Fibroblast of lung (primary cell): ENCODE measurements around the gene SLC2A14. TPM values are rescaled to one million over a fixed set of nuclear protein-coding genes. Genes with fewer than 3 reads are reported as not detected.
"Not testable (repeated sequence)": the region's sequence is repeated elsewhere in the genome, so short reads cannot be mapped to it uniquely, and the experiment has no call there.

Experiments used
- DNase-seq, 2 donors: peaks; one replicate each; pipeline versions ENCODE4 v3.0.0 to v3.0.0-alpha.2; 2010; ENCODE audit warnings: low read depth in 2 of 2
- H2AFZ ChIP-seq: 2 replicates; pipeline ENCODE4 v1.5.1; 2012; ENCODE audit warnings: low read length, control low read depth, inconsistent platforms
- H3K27ac ChIP-seq: 2 replicates; pipeline ENCODE4 v1.5.1; 2011; ENCODE audit warnings: low read length, control low read depth; ENCODE audit not compliant: insufficient read depth
- H3K27me3 ChIP-seq: 2 replicates; pipeline ENCODE4 v1.5.1; 2011; ENCODE audit warnings: mild to moderate bottlenecking, low read length; ENCODE audit not compliant: control insufficient read depth, insufficient read depth
- H3K36me3 ChIP-seq: 2 replicates; pipeline ENCODE4 v1.5.1; 2011; ENCODE audit warnings: low read length; ENCODE audit not compliant: control insufficient read depth, insufficient read depth
- H3K4me1 ChIP-seq: 2 replicates; pipeline ENCODE4 v1.5.1; 2011; ENCODE audit warnings: low read length; ENCODE audit not compliant: control insufficient read depth, insufficient read depth; ENCODE audit errors: extremely low read depth
- H3K4me2 ChIP-seq: 2 replicates; pipeline ENCODE4 v1.5.1; 2011; ENCODE audit warnings: low read length, control low read depth; ENCODE audit not compliant: insufficient read depth; ENCODE audit errors: extremely low read depth
- H3K4me3 ChIP-seq, 4 experiments: fragments of 200-600 bp in 1 of 4; sonication (generic) in 1 of 4; replicated peaks in 1 of 4; 2 replicates each; pipeline ENCODE4 v1.5.1; 2011 to 2016; ENCODE audit warnings: low read length in 4 of 4, low read depth in 3 of 4, mild to moderate bottlenecking in 3 of 4, control low read depth in 2 of 4, inconsistent platforms in 1 of 4, mixed read lengths in 1 of 4; ENCODE audit not compliant: insufficient read depth in 1 of 4; ENCODE audit errors: control extremely low read depth in 1 of 4
- H3K79me2 ChIP-seq: 2 replicates; pipeline ENCODE4 v1.5.1; 2012; ENCODE audit warnings: mild to moderate bottlenecking, low read length, inconsistent platforms; ENCODE audit not compliant: control insufficient read depth, insufficient read depth
- H3K9ac ChIP-seq: 2 replicates; pipeline ENCODE4 v1.5.1; 2011; ENCODE audit warnings: mild to moderate bottlenecking, low read length, control low read depth; ENCODE audit not compliant: insufficient read depth
- H3K9me3 ChIP-seq: 2 replicates; pipeline ENCODE4 v1.5.1; 2012; ENCODE audit warnings: low read depth, low read length; ENCODE audit not compliant: control insufficient read depth, insufficient read depth
- H4K20me1 ChIP-seq: 2 replicates; pipeline ENCODE4 v1.5.1; 2011; ENCODE audit warnings: low read length; ENCODE audit not compliant: control insufficient read depth, insufficient read depth; ENCODE audit errors: extremely low read depth
- EZH2 ChIP-seq: IDR thresholded peaks from 2 replicates; pipeline ENCODE4 v1.5.1; 2012; ENCODE audit warnings: low read length, control low read depth, mild to moderate bottlenecking; ENCODE audit errors: missing control alignments
- polyA plus RNA-seq, 2 donors: library from polyadenylated mRNA; depleted of rRNA in 1 of 2; stranded (reverse) in 1 of 2; unstranded in 1 of 2; fragments of >200 nt; gene quantifications; 2 replicates each; pipeline ENCODE4 v1.2.1, GENCODE V29; 2011 to 2012; ENCODE audit warnings: missing spikeins in 1 of 2
- total RNA-seq: library from RNA; depleted of rRNA; stranded (reverse); fragments of >200 nt; gene quantifications from 2 replicates; pipeline ENCODE4 v1.2.1, GENCODE V29; 2014
- TF ChIP-seq, protein P1 (sequence below), 2 donors: IDR thresholded peaks in 1 of 2; conservative IDR thresholded peaks in 1 of 2; 1 replicate in 1 of 2; 2 replicates in 1 of 2; pipeline ENCODE4 v1.5.1; 2011 to 2012; ENCODE audit warnings: low read length in 2 of 2, control low read depth in 1 of 2, inconsistent platforms in 1 of 2, low read depth in 1 of 2, mild to moderate bottlenecking in 1 of 2

SLC2A14 gene
- total and polyA plus RNA-seq, 2 donors (not counting 1 experiment from before 2014, with no cell fraction given): 0.07 to 0.17 TPM

- not testable (repeated sequence) for H2AFZ ChIP-seq, H3K4me3 ChIP-seq, H3K27ac ChIP-seq, H3K79me2 ChIP-seq, H3K9ac ChIP-seq, H4K20me1 ChIP-seq, H3K4me1 ChIP-seq, H3K36me3 ChIP-seq, H3K9me3 ChIP-seq, DNase-seq, H3K4me2 ChIP-seq, H3K27me3 ChIP-seq
Measured at GRCh38 chr12:7880952-7881735, 8.4 kb upstream of the SLC2A14 start.

- Histone ChIP-seq H3K79me2 (no peaks in the 10 kb centered on the region), H3K4me1 (no peaks in the 10 kb centered on the region), H4K20me1 (no peaks in the 10 kb centered on the region), H3K36me3 (no peaks in the 10 kb centered on the region), H3K27me3 (no peaks in the 10 kb centered on the region), H3K9me3 (no peaks in the 10 kb centered on the region), H3K27ac (no peak overlapping the region), H2AFZ (no peak overlapping the region), H3K4me2 (no peak overlapping the region), H3K9ac (no peak overlapping the region), H3K4me3 (no peak overlapping the region)
- DNase-seq: no peak
- TF ChIP-seq, protein P1, sequence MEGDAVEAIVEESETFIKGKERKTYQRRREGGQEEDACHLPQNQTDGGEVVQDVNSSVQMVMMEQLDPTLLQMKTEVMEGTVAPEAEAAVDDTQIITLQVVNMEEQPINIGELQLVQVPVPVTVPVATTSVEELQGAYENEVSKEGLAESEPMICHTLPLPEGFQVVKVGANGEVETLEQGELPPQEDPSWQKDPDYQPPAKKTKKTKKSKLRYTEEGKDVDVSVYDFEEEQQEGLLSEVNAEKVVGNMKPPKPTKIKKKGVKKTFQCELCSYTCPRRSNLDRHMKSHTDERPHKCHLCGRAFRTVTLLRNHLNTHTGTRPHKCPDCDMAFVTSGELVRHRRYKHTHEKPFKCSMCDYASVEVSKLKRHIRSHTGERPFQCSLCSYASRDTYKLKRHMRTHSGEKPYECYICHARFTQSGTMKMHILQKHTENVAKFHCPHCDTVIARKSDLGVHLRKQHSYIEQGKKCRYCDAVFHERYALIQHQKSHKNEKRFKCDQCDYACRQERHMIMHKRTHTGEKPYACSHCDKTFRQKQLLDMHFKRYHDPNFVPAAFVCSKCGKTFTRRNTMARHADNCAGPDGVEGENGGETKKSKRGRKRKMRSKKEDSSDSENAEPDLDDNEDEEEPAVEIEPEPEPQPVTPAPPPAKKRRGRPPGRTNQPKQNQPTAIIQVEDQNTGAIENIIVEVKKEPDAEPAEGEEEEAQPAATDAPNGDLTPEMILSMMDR (conservative IDR thresholded peaks at IDR 0.05 in 1 of 2, IDR thresholded peaks at IDR 0.05 in 1 of 2; ENCODE audit: low read depth in 1 of 2, low read length in 2 of 2): no peak
- no peak for TF ChIP-seq EZH2
Measured at GRCh38 chr12:7879246-7879645, 6.5 kb upstream of the SLC2A14 start.

DNA sequence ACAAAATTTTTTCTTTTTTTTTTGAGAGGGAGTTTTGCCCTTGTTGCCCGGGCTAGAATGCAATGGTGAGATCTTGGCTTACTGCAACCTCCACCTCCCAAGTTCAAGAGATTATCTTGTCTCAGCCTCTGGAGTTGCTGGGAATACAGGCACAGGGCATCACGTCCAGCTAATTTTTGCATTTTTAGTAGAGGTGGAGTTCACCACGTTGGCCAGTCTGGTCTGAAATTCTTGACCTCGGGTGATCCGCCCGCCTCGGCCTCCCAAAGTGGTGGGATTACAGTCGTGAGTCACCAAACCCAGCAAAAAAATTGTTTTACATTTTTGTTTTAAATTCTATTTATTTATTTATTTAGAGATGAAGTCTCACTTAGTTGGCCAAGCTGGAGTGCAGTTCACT is 4.7 kb upstream of the SLC2A14 start:
- no peak overlapping the region for H3K4me3 ChIP-seq
- no peaks in the 10 kb centered on the region for H4K20me1 ChIP-seq
- H3K9me3 ChIP-seq: no peaks in the 10 kb centered on the region
- no peak for TF ChIP-seq EZH2
- TF ChIP-seq, protein P1 (conservative IDR thresholded peaks at IDR 0.05 in 1 of 2, IDR thresholded peaks at IDR 0.05 in 1 of 2; ENCODE audit: low read depth in 1 of 2, low read length in 2 of 2): no peak
- no peaks in the 10 kb centered on the region for H3K79me2 ChIP-seq
- no peak overlapping the region for H3K27ac ChIP-seq
- H3K4me2 ChIP-seq: no peak overlapping the region
- H3K9ac ChIP-seq: no peak overlapping the region
- no peaks in the 10 kb centered on the region for H3K27me3 ChIP-seq
- H2AFZ ChIP-seq: no peak overlapping the region
- DNase-seq: no peak
- H3K4me1 ChIP-seq: no peaks in the 10 kb centered on the region
- no peaks in the 10 kb centered on the region for H3K36me3 ChIP-seq
